CD8-positive, alpha-beta memory T cell (primary cell): ENCODE results near the gene ZMYND11. TPM values are rescaled to one million over a fixed set of nuclear protein-coding genes. Genes with fewer than 3 reads are reported as not detected.

Experiments used
- CTCF ChIA-PET: fragments of 350-600 bp; sonication (Branson Sonifier 250); formaldehyde crosslinking; loops from one replicate; lab custom pipeline; 2021; ENCODE audit warnings: antibody characterized with exemption; lab: Charles Lee
- POLR2A ChIA-PET: fragments of 350-600 bp; sonication (Branson Sonifier 250); formaldehyde crosslinking; loops from one replicate; lab custom pipeline; 2021; ENCODE audit warnings: antibody characterized with exemption; lab: Charles Lee
- DNase-seq, 5 donors: peaks; one replicate each; pipeline versions ENCODE4 v3.0.0 to v3.0.0-alpha.2; 2020 to 2022; ENCODE audit warnings: mixed read lengths in 1 of 5
- H3K27ac ChIP-seq: one replicate; pipeline ENCODE4 v1.7.0; 2013; ENCODE audit warnings: low read depth, mild to moderate bottlenecking, low read length, moderate library complexity
- H3K27me3 ChIP-seq: 2 replicates; pipeline ENCODE4 v1.7.0; 2013; ENCODE audit warnings: low read length, mild to moderate bottlenecking; ENCODE audit not compliant: insufficient read depth, poor library complexity, severe bottlenecking
- H3K36me3 ChIP-seq: 2 replicates; pipeline ENCODE4 v1.7.0; 2013; ENCODE audit warnings: mild to moderate bottlenecking, low read length, moderate library complexity; ENCODE audit not compliant: insufficient read depth
- H3K4me1 ChIP-seq: 2 replicates; pipeline ENCODE4 v1.7.0; 2013; ENCODE audit warnings: mild to moderate bottlenecking, low read length, moderate library complexity; ENCODE audit not compliant: insufficient read depth
- H3K4me3 ChIP-seq: 2 replicates; pipeline ENCODE4 v1.7.0; 2013; ENCODE audit warnings: mild to moderate bottlenecking, low read length
- H3K9me3 ChIP-seq: 2 replicates; pipeline ENCODE4 v1.7.0; 2013; ENCODE audit warnings: mild to moderate bottlenecking, low read length
- H3K27ac Mint-ChIP-seq, 8 donors: one replicate each; pipeline ENCODE4 v1.8.0; 2020 to 2021; ENCODE audit warnings: mixed read lengths in 8 of 8, mild to moderate bottlenecking in 6 of 8, inconsistent platforms in 3 of 8, moderate library complexity in 3 of 8
- H3K27me3 Mint-ChIP-seq, 2 donors: one replicate each; pipeline ENCODE4 v1.8.0; 2020 to 2021; ENCODE audit warnings: mixed read lengths in 2 of 2, mild to moderate bottlenecking in 1 of 2, moderate library complexity in 1 of 2
- H3K36me3 Mint-ChIP-seq, 3 donors: one replicate each; pipeline ENCODE4 v1.8.0; 2020 to 2021; ENCODE audit warnings: mixed read lengths in 3 of 3, inconsistent platforms in 1 of 3, mild to moderate bottlenecking in 1 of 3
- H3K4me1 Mint-ChIP-seq, 3 donors: one replicate each; pipeline ENCODE4 v1.8.0; 2020 to 2021; ENCODE audit warnings: mixed read lengths in 3 of 3, inconsistent platforms in 1 of 3, mild to moderate bottlenecking in 1 of 3
- H3K4me3 Mint-ChIP-seq, 7 donors: one replicate each; pipeline ENCODE4 v1.8.0; 2020 to 2021; ENCODE audit warnings: mixed read lengths in 7 of 7, mild to moderate bottlenecking in 6 of 7, moderate library complexity in 4 of 7, inconsistent platforms in 2 of 7
- H3K9me3 Mint-ChIP-seq, 5 donors: one replicate each; pipeline ENCODE4 v1.8.0; 2020 to 2022; ENCODE audit warnings: mixed read lengths in 5 of 5, mild to moderate bottlenecking in 3 of 5, moderate library complexity in 2 of 5, inconsistent platforms in 1 of 5
- polyA plus RNA-seq: library from polyadenylated mRNA; unstranded; fragments of 300-500 nt; fragmentation: Illumina TruSeq; gene quantifications from one replicate; pipeline ENCODE4 v1.2.3, GENCODE V29; 2021
- total RNA-seq, 2 experiments: library from RNA; stranded (reverse); gene quantifications; one replicate each; pipeline ENCODE4 v1.2.3, GENCODE V29; 2021

The ZMYND11 gene
- total and polyA plus RNA-seq, 3 experiments from 2014 or later = 34.9 to 53.5 (median 36.7) TPM

DNA sequence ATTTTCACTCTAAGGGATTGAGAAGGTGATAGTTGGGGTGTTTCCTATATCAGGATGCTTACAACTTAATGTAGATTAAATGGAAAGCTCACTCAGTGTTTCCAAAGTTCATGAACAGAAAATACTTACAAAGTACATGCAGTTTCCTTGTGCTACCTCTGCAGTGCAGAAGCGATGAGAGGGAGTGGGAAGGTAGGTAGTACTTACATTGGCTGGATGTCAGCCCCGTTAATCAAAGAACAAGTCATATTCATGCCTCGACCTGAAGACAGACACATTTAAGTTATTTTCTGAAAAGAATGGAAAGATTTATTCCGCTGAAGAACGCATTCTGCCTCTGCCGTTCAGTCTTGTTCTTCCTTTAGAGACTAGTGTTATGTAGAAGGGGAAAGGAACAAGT is 93.1 kb downstream of the ZMYND11 start:
- no peaks in the 10 kb centered on the region for H3K4me1 ChIP-seq
- no peaks in the 10 kb centered on the region for H3K9me3 Mint-ChIP-seq
- no peaks in the 10 kb centered on the region for H3K36me3 ChIP-seq
- no peak overlapping the region for H3K4me3 Mint-ChIP-seq
- peaks cover 14 to 32% (median 27%) of the 10 kb centered on the region in 3 donors for H3K4me1 Mint-ChIP-seq
- H3K27ac ChIP-seq = no peak overlapping the region
- no peaks in the 10 kb centered on the region for H3K9me3 ChIP-seq
- H3K27ac Mint-ChIP-seq = peak overlapping the region in 4 of 8 donors; percentile 11 to 66 (median 58)
- peaks cover 0 to 23% (median 4%) of the 10 kb centered on the region in 3 donors for H3K36me3 Mint-ChIP-seq
- H3K27me3 ChIP-seq = no peaks in the 10 kb centered on the region
- H3K4me3 ChIP-seq = no peak overlapping the region
- no peaks in the 10 kb centered on the region for H3K27me3 Mint-ChIP-seq
- POLR2A ChIA-PET = no interaction called here
- DNase-seq = no peak
- CTCF ChIA-PET = no interaction called here

DNA sequence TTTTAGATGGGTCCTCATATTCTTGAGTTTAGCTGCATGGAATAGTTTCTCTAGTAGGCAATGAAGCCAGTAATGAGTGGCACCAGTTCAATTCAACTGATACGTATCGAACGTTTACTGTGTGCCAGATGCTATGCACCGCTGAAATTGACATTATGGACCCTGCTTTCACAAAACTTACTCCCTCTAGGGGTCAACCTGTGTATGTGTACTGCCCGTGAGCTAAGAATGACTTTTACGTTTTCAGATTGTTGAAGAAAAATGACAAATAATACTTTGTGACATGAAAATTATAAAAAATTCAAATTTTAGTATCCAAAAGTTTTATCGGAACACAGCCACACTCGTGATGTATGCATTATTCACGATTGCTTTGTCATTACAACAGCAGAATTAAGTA is 95.5 kb downstream of the ZMYND11 start:
- H3K27me3 ChIP-seq = no peaks in the 10 kb centered on the region
- H3K4me1 Mint-ChIP-seq = peaks cover 18 to 52% (median 30%) of the 10 kb centered on the region in 3 donors
- H3K27ac ChIP-seq = no peak overlapping the region
- no peaks in the 10 kb centered on the region for H3K27me3 Mint-ChIP-seq
- DNase-seq = no peak
- H3K27ac Mint-ChIP-seq = no peak overlapping the region
- no peaks in the 10 kb centered on the region for H3K4me1 ChIP-seq
- H3K36me3 Mint-ChIP-seq = peaks cover 0 to 36% (median 5%) of the 10 kb centered on the region in 3 donors
- ChIA-PET CTCF (interaction anchor here (1.6 kb wide), 1 partner anchor 10 kb away, joined by 5 read pairs; no protein-coding TSS in a partner anchor), POLR2A (no interaction called here)
- no peak overlapping the region for H3K4me3 ChIP-seq
- peaks cover 4% of the 10 kb centered on the region for H3K36me3 ChIP-seq
- no peak overlapping the region for H3K4me3 Mint-ChIP-seq
- H3K9me3 ChIP-seq = no peaks in the 10 kb centered on the region
- no peaks in the 10 kb centered on the region for H3K9me3 Mint-ChIP-seq

DNA sequence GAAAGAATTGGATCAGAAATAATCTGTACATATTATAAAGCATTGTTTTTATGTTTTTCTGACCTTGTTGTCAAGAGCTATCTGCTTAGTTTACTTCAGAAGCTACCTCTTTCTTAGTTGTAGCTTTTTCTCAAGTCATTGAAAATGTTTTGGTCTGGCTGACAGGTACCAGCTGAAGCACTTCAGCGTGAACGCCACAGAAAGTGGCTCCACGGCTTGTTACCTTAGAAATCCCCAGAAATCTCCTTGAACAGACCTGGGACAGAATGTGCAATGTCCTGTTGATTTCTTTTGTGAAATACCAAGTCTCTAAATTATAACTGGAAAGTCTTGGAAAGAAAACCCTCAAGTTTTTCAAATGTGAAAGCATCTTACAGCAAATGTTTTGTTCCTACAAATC is 96.8 kb downstream of the ZMYND11 start:
- H3K4me3 Mint-ChIP-seq = no peak overlapping the region
- H3K9me3 Mint-ChIP-seq = no peaks in the 10 kb centered on the region
- DNase-seq = no peak
- ChIA-PET POLR2A (no interaction called here), CTCF (no interaction called here)
- H3K27ac Mint-ChIP-seq = peak overlapping the region in 1 of 8 donors; percentile 24
- no peak overlapping the region for H3K27ac ChIP-seq
- H3K27me3 ChIP-seq = no peaks in the 10 kb centered on the region
- peaks cover 4% of the 10 kb centered on the region for H3K36me3 ChIP-seq
- H3K36me3 Mint-ChIP-seq = peaks cover 0 to 46% (median 6%) of the 10 kb centered on the region in 3 donors
- no peaks in the 10 kb centered on the region for H3K4me1 ChIP-seq
- H3K9me3 ChIP-seq = no peaks in the 10 kb centered on the region
- H3K4me3 ChIP-seq = no peak overlapping the region
- H3K4me1 Mint-ChIP-seq = peaks cover 18 to 50% (median 28%) of the 10 kb centered on the region in 3 donors
- no peaks in the 10 kb centered on the region for H3K27me3 Mint-ChIP-seq

DNA sequence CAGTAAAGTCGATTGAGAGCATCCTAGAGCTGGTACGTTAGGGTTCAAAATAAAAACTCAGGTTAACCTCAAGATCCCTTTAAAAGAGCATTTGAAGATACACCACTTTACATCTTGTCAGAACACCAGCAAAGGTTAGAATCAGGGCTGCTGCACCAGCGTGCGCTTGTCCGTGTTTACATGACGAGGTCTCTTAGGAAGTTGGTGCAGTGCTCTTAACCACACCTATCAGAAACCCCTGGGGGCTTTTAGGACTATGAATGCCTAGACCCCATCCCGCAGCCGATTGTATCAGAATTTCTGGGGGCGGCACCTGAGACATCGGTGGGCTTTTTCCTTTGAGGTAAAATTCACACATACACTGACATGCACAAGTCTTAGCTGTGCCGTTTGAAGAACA is 97.6 kb downstream of the ZMYND11 start:
- DNase-seq = peak in 1 of 5 donors; percentile 37
- H3K27ac Mint-ChIP-seq = no peak overlapping the region
- POLR2A ChIA-PET = no interaction called here
- no peak overlapping the region for H3K4me3 ChIP-seq
- H3K4me1 Mint-ChIP-seq = peaks cover 13 to 41% (median 22%) of the 10 kb centered on the region in 3 donors
- no peaks in the 10 kb centered on the region for H3K27me3 Mint-ChIP-seq
- H3K9me3 ChIP-seq = no peaks in the 10 kb centered on the region
- no peaks in the 10 kb centered on the region for H3K9me3 Mint-ChIP-seq
- CTCF ChIA-PET = no interaction called here
- H3K27me3 ChIP-seq = no peaks in the 10 kb centered on the region
- no peak overlapping the region for H3K4me3 Mint-ChIP-seq
- H3K36me3 ChIP-seq = peaks cover 4% of the 10 kb centered on the region
- no peaks in the 10 kb centered on the region for H3K4me1 ChIP-seq
- H3K27ac ChIP-seq = no peak overlapping the region
- peaks cover 0 to 53% (median 6%) of the 10 kb centered on the region in 3 donors for H3K36me3 Mint-ChIP-seq

DNA sequence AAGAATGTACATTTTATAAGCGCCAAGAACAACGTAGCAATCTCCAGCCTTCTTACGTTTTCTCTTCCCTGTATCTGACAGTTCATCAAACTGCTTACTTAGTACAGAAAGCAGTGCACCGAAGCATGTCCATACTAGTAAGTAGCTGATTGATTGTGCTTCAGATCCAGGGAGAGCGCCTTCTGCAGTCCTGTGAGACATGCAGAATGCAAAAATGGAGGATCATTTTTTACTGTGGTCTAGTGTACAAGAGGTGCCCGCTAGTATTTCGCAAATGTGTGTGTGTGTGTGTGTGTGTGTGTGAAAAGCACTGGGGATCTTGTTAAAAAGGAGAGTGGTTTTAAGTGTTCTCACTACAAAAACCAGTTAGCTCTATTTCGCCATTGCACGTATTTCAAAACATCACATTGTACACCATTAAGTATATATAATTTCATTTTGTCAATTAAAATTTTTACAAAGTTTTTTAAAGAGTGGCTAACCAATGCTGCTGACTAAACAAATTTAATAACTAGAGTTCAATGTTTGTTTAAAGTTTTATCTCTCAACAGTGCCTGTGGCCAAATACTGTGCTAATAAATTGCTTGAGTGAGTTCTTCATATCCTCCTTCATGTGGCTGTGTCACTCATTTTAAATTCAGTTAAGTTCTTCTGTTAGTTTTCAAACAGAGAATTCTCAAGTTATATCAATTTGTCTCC is 99.6 kb downstream of the ZMYND11 start:
- Mint-ChIP-seq H3K27me3 (no peaks in the 10 kb centered on the region), H3K4me3 (no peak overlapping the region), H3K27ac (peak overlapping the region in 1 of 8 donors; percentile 72), H3K36me3 (peaks cover 0 to 67% (median 8%) of the 10 kb centered on the region in 3 donors), H3K9me3 (no peaks in the 10 kb centered on the region), H3K4me1 (peaks cover 6 to 27% (median 10%) of the 10 kb centered on the region in 3 donors)
- ChIA-PET POLR2A (no interaction called here), CTCF (no interaction called here)
- H3K9me3 ChIP-seq = no peaks in the 10 kb centered on the region
- H3K27me3 ChIP-seq = no peaks in the 10 kb centered on the region
- no peak for DNase-seq
- H3K4me3 ChIP-seq = no peak overlapping the region
- peaks cover 14% of the 10 kb centered on the region for H3K36me3 ChIP-seq
- H3K27ac ChIP-seq = no peak overlapping the region
- H3K4me1 ChIP-seq = no peaks in the 10 kb centered on the region

DNA sequence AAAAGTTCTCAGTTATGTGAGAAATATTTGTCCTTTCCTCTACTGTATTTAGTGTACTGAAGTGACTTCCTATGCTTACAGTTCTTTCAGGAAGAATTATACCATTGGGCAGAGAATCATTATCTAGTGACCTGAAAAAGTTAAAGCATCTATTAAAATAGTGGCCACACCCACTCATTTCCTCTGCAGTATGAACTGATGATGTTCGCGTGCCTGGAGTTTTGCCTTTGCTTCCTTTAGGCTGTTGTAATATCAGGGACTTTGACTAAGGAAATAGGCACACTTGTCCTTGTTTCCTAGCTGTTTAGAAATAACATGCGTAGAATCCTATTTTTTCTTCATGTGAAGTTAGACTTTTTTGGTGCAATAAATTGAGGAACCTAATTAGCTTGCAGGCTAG is 100.7 kb downstream of the ZMYND11 start:
- Histone ChIP-seq H3K27ac (no peak overlapping the region), H3K4me1 (no peaks in the 10 kb centered on the region), H3K36me3 (peaks cover 16% of the 10 kb centered on the region), H3K4me3 (no peak overlapping the region), H3K9me3 (no peaks in the 10 kb centered on the region), H3K27me3 (no peaks in the 10 kb centered on the region)
- no peaks in the 10 kb centered on the region for H3K27me3 Mint-ChIP-seq
- no peak overlapping the region for H3K4me3 Mint-ChIP-seq
- H3K27ac Mint-ChIP-seq = peak overlapping the region in 1 of 8 donors; percentile 21
- H3K36me3 Mint-ChIP-seq = peaks cover 0 to 71% (median 8%) of the 10 kb centered on the region in 3 donors
- H3K9me3 Mint-ChIP-seq = no peaks in the 10 kb centered on the region
- ChIA-PET CTCF (no interaction called here), POLR2A (no interaction called here)
- DNase-seq = no peak
- peaks cover 6 to 27% (median 10%) of the 10 kb centered on the region in 3 donors for H3K4me1 Mint-ChIP-seq

DNA sequence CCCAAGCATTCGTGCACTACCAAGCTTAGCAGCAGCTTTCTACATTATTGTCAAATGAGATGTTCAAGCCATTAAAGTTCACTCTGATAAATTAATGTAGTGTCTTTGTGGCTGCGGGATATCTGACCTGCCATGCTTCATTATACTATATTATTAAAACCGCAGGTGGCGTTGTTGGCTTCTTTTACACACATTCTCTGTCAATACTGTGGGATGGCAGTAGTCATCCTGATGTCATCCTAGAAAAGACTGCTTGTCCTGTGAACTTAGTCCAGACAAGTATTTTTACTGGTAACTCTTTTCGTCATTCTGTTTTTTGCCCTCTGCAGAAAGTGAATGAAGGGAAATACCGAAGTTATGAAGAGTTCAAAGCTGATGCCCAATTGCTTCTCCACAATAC is 103.9 kb downstream of the ZMYND11 start:
- Histone ChIP-seq H3K27me3 (no peaks in the 10 kb centered on the region), H3K27ac (no peak overlapping the region), H3K4me1 (no peaks in the 10 kb centered on the region), H3K9me3 (no peaks in the 10 kb centered on the region), H3K36me3 (peaks cover 15% of the 10 kb centered on the region), H3K4me3 (no peak overlapping the region)
- POLR2A ChIA-PET = no interaction called here
- Mint-ChIP-seq H3K4me3 (no peak overlapping the region), H3K9me3 (no peaks in the 10 kb centered on the region), H3K4me1 (peaks cover 4 to 16% (median 10%) of the 10 kb centered on the region in 3 donors), H3K27ac (peak overlapping the region in 2 of 8 donors; percentile 37 to 66), H3K36me3 (peaks cover 0 to 75% (median 10%) of the 10 kb centered on the region in 3 donors), H3K27me3 (no peaks in the 10 kb centered on the region)
- DNase-seq = no peak
- CTCF ChIA-PET = no interaction called here

DNA sequence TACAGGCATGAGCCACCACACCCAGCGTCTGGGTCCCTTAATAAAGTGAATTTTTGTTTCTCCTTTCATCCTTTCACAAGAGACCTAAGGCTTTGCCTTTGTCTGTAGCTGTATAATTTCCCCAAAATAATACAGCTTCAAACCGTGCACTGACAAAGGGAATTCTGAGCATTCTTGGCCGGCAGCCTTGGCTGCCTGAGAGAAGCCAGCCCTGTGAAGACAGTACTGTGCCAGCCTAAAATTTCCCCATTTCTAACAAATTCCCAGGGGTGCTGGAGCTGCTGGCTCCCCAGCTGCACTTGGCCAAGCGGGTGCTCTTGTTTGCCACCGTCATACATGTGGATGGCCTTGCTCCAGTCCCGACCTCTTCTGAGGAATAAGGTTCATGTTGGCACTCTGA is 106.2 kb downstream of the ZMYND11 start:
- Histone ChIP-seq H3K4me3 (no peak overlapping the region), H3K36me3 (peaks cover 14% of the 10 kb centered on the region), H3K27me3 (no peaks in the 10 kb centered on the region), H3K9me3 (no peaks in the 10 kb centered on the region), H3K27ac (no peak overlapping the region), H3K4me1 (no peaks in the 10 kb centered on the region)
- Mint-ChIP-seq H3K27ac (peak overlapping the region in 1 of 8 donors; percentile 21), H3K9me3 (no peaks in the 10 kb centered on the region), H3K4me1 (peaks cover 3 to 12% (median 10%) of the 10 kb centered on the region in 3 donors), H3K36me3 (peaks cover under 1 to 77% (median 11%) of the 10 kb centered on the region in 3 donors), H3K27me3 (no peaks in the 10 kb centered on the region), H3K4me3 (no peak overlapping the region)
- DNase-seq = no peak
- ChIA-PET CTCF (no interaction called here), POLR2A (interaction anchor here (0.7 kb wide), 1 partner anchor 54 kb away, joined by 3 read pairs; no protein-coding TSS in a partner anchor)
